HEK293 (cell line): ENCODE results near the gene NUDT22.

Source experiments
- CTCF ChIA-PET: fragments of 350-600 bp; formaldehyde crosslinking; extraction: SDS; loops from one replicate; lab custom pipeline; 2021; ENCODE audit warnings: antibody characterized with exemption; lab: Yijun Ruan, JAX
- POLR2A ChIA-PET: fragments of 300-600 bp; formaldehyde crosslinking; extraction: SDS; loops from one replicate; lab custom pipeline; 2020; ENCODE audit warnings: antibody characterized with exemption, inconsistent platforms; lab: Yijun Ruan, JAX
- H3K27ac ChIP-seq: fragments of 200-500 bp; sonication (Bioruptor generic); 2 replicates; pipeline ENCODE4 v1.5.1; 2014; ENCODE audit warnings: low read depth, low read length, control low read depth, inconsistent platforms; ENCODE audit errors: extremely low read depth
- H3K36me3 ChIP-seq, 2 experiments: fragments of 200-500 bp in 1 of 2; sonication (Bioruptor generic) in 1 of 2; 1 replicate in 1 of 2; 2 replicates in 1 of 2; pipeline ENCODE4 v1.5.1; 2014 to 2017; ENCODE audit warnings: inconsistent platforms in 2 of 2, low read length in 2 of 2; ENCODE audit not compliant: control insufficient read depth in 2 of 2, insufficient read depth in 1 of 2
- H3K4me1 ChIP-seq: fragments of 200-500 bp; sonication (Bioruptor generic); 2 replicates; pipeline ENCODE4 v1.5.1; 2014; ENCODE audit warnings: mild to moderate bottlenecking, low read length, inconsistent platforms; ENCODE audit not compliant: control insufficient read depth, insufficient read depth
- H3K4me3 ChIP-seq: 2 replicates; pipeline ENCODE4 v1.5.1; 2011; ENCODE audit warnings: low read depth, mild to moderate bottlenecking, control low read depth, low read length, moderate library complexity
- H3K9me3 ChIP-seq: fragments of 200-500 bp; sonication (Bioruptor generic); 2 replicates; pipeline ENCODE4 v1.5.1; 2014; ENCODE audit warnings: low read depth, low read length, inconsistent platforms; ENCODE audit not compliant: control insufficient read depth, insufficient read depth
- EGR2 ChIP-seq: fragments of 450-650 bp; formaldehyde crosslinking; IDR thresholded peaks from 2 replicates; pipeline ENCODE4 v1.5.1; 2016; ENCODE audit warnings: low read depth, missing biosample characterization, missing genetic modification characterization
- KLF1 ChIP-seq: fragments of 450-650 bp; formaldehyde crosslinking; IDR thresholded peaks from 2 replicates; pipeline ENCODE4 v1.5.1; 2016; ENCODE audit warnings: missing biosample characterization, missing genetic modification characterization
- TRIM28 ChIP-seq: IDR thresholded peaks from 2 replicates; pipeline ENCODE4 v1.6.1; 2011; ENCODE audit warnings: low read length, control low read depth, borderline replicate concordance
- ZBTB48 ChIP-seq: fragments of 450-650 bp; formaldehyde crosslinking; IDR thresholded peaks from 2 replicates; pipeline ENCODE4 v1.5.1; 2016; ENCODE audit warnings: missing biosample characterization, missing genetic modification characterization
- ZFHX2 ChIP-seq: fragments of 450-650 bp; formaldehyde crosslinking; conservative IDR thresholded peaks from 2 replicates; pipeline ENCODE4 v1.5.1; 2016; ENCODE audit warnings: missing biosample characterization, missing genetic modification characterization
- ZNF239 ChIP-seq: fragments of 450-650 bp; formaldehyde crosslinking; IDR thresholded peaks from 2 replicates; pipeline ENCODE4 v1.5.1; 2016; ENCODE audit warnings: missing biosample characterization, missing genetic modification characterization
- ZNF785 ChIP-seq: fragments of 450-650 bp; formaldehyde crosslinking; IDR thresholded peaks from 2 replicates; pipeline ENCODE4 v1.5.1; 2016; ENCODE audit warnings: missing biosample characterization, missing genetic modification characterization
- TF ChIP-seq, protein P1 (sequence below): fragments of 450-650 bp; formaldehyde crosslinking; IDR thresholded peaks from 2 replicates; pipeline ENCODE4 v1.5.1; 2016; ENCODE audit warnings: missing biosample characterization, missing genetic modification characterization
- TF ChIP-seq, protein P2 (sequence below): fragments of 450-650 bp; formaldehyde crosslinking; conservative IDR thresholded peaks from 2 replicates; pipeline ENCODE4 v1.5.1; 2016; ENCODE audit warnings: low read depth, missing biosample characterization, missing genetic modification characterization
- TF ChIP-seq, protein P3 (sequence below): fragments of 450-650 bp; formaldehyde crosslinking; conservative IDR thresholded peaks from 2 replicates; pipeline ENCODE4 v1.5.1; 2016; ENCODE audit warnings: low read depth, missing biosample characterization, missing genetic modification characterization

NUDT22 gene

DNA sequence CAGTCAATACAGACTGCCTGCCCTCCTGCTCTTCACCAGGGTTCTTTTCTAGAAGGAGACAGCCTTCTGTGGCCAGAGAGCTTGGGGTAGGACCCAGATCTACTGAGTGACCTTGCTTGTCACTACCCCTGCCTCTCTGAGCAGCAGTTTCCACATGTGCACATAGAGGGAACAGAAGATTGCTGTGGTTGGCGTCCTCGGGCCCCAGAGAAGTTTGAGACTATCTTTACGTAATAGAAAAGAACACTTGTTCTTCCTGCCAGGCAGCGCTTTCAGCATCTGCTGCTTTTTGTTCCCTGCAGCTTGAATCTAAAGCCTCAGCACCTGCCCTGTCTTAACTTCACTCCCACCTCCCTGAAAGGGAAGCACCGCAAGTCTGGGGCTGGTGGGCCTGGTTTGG lies 12.9 kb downstream of the NUDT22 start (continued):
- TF ChIP-seq, protein P1, sequence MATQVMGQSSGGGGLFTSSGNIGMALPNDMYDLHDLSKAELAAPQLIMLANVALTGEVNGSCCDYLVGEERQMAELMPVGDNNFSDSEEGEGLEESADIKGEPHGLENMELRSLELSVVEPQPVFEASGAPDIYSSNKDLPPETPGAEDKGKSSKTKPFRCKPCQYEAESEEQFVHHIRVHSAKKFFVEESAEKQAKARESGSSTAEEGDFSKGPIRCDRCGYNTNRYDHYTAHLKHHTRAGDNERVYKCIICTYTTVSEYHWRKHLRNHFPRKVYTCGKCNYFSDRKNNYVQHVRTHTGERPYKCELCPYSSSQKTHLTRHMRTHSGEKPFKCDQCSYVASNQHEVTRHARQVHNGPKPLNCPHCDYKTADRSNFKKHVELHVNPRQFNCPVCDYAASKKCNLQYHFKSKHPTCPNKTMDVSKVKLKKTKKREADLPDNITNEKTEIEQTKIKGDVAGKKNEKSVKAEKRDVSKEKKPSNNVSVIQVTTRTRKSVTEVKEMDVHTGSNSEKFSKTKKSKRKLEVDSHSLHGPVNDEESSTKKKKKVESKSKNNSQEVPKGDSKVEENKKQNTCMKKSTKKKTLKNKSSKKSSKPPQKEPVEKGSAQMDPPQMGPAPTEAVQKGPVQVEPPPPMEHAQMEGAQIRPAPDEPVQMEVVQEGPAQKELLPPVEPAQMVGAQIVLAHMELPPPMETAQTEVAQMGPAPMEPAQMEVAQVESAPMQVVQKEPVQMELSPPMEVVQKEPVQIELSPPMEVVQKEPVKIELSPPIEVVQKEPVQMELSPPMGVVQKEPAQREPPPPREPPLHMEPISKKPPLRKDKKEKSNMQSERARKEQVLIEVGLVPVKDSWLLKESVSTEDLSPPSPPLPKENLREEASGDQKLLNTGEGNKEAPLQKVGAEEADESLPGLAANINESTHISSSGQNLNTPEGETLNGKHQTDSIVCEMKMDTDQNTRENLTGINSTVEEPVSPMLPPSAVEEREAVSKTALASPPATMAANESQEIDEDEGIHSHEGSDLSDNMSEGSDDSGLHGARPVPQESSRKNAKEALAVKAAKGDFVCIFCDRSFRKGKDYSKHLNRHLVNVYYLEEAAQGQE (tag by site-specific recombination), result no peak

- peaks cover 0 to 48% of the 10 kb centered on the region in 2 experiments; a peak in 1 of 3 replicates for H3K36me3 ChIP-seq
- ChIA-PET POLR2A (interaction anchor here (0.6 to 3.9 kb wide), 5 partner anchors 10 to 72 kb away, joined by 3 to 14 read pairs (median 3); partner anchors contain the start of genes DNAJC4, NUDT22 and TRPT1), CTCF (interaction anchor here (0.6 kb wide), 1 partner anchor 54 kb away, joined by 3 read pairs; no protein-coding TSS in a partner anchor)
- H3K4me1 ChIP-seq, result no peaks in the 10 kb centered on the region
- TF ChIP-seq, protein P2, sequence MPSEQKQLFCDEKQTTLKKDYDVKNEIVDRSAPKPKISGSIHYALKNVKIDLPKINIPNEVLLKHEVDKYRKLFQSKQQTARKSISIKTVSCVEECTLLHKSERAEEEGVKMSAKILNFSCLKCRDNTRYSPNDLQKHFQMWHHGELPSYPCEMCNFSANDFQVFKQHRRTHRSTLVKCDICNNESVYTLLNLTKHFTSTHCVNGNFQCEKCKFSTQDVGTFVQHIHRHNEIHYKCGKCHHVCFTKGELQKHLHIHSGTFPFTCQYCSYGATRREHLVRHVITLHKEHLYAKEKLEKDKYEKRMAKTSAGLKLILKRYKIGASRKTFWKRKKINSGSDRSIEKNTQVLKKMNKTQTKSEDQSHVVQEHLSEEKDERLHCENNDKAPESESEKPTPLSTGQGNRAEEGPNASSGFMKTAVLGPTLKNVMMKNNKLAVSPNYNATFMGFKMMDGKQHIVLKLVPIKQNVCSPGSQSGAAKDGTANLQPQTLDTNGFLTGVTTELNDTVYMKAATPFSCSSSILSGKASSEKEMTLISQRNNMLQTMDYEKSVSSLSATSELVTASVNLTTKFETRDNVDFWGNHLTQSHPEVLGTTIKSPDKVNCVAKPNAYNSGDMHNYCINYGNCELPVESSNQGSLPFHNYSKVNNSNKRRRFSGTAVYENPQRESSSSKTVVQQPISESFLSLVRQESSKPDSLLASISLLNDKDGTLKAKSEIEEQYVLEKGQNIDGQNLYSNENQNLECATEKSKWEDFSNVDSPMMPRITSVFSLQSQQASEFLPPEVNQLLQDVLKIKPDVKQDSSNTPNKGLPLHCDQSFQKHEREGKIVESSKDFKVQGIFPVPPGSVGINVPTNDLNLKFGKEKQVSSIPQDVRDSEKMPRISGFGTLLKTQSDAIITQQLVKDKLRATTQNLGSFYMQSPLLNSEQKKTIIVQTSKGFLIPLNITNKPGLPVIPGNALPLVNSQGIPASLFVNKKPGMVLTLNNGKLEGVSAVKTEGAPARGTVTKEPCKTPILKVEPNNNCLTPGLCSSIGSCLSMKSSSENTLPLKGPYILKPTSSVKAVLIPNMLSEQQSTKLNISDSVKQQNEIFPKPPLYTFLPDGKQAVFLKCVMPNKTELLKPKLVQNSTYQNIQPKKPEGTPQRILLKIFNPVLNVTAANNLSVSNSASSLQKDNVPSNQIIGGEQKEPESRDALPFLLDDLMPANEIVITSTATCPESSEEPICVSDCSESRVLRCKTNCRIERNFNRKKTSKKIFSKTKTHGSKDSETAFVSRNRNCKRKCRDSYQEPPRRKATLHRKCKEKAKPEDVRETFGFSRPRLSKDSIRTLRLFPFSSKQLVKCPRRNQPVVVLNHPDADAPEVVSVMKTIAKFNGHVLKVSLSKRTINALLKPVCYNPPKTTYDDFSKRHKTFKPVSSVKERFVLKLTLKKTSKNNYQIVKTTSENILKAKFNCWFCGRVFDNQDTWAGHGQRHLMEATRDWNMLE (tag by site-specific recombination), result no peak
- peak; percentile 25; the same call in 1 of the 2 replicates for TF ChIP-seq EGR2 (tag by site-specific recombination)
- TF ChIP-seq TRIM28, result no peak
- peak; percentile 15 for TF ChIP-seq ZFHX2 (tag by site-specific recombination)
- TF ChIP-seq ZNF785 (tag by site-specific recombination), result no peak
- TF ChIP-seq ZNF239, result no peak
- no peak for TF ChIP-seq ZBTB48 (tag by site-specific recombination)
- peak; percentile 40; the same call in 1 of the 2 replicates for TF ChIP-seq KLF1 (tag by site-specific recombination)
- TF ChIP-seq, protein P3, sequence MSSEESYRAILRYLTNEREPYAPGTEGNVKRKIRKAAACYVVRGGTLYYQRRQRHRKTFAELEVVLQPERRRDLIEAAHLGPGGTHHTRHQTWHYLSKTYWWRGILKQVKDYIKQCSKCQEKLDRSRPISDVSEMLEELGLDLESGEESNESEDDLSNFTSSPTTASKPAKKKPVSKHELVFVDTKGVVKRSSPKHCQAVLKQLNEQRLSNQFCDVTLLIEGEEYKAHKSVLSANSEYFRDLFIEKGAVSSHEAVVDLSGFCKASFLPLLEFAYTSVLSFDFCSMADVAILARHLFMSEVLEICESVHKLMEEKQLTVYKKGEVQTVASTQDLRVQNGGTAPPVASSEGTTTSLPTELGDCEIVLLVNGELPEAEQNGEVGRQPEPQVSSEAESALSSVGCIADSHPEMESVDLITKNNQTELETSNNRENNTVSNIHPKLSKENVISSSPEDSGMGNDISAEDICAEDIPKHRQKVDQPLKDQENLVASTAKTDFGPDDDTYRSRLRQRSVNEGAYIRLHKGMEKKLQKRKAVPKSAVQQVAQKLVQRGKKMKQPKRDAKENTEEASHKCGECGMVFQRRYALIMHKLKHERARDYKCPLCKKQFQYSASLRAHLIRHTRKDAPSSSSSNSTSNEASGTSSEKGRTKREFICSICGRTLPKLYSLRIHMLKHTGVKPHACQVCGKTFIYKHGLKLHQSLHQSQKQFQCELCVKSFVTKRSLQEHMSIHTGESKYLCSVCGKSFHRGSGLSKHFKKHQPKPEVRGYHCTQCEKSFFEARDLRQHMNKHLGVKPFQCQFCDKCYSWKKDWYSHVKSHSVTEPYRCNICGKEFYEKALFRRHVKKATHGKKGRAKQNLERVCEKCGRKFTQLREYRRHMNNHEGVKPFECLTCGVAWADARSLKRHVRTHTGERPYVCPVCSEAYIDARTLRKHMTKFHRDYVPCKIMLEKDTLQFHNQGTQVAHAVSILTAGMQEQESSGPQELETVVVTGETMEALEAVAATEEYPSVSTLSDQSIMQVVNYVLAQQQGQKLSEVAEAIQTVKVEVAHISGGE, result no peak
- peak overlapping the region; percentile 75 for H3K4me3 ChIP-seq
- no peaks in the 10 kb centered on the region for H3K9me3 ChIP-seq
- peak overlapping the region; percentile 55 for H3K27ac ChIP-seq
Measured at GRCh38 chr11:64239662-64240434, 13.8 kb downstream of the NUDT22 start.
